Measurements from ENCODE around the gene DOCK1.

The DOCK1 gene

GRCh38 chr10:127179612-127180250 lies 274.5 kb downstream of the DOCK1 start:
- no peak for DNase-seq

- no peak for DNase-seq
Observed at GRCh38 chr10:127182161-127182560, 276.9 kb downstream of the DOCK1 start.

DNA sequence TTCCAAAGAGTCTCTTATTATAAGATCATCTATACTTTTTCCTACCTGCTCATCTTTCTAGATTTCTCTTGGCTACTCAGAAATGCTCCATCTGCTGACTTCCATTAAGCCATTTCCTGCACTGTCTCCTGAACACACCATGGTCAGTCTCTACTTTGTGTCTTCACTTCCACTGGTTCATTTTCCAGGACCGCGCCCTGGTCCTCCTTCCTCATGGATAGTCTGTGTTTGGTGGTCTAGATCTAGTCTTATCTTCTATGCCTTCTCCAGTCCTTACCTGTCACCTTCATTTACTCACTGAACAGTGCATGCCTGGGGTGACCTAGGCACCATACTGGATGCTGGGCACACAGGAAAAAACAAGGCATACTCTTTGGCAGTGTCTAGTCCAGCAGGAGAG lies 279.4 kb downstream of the DOCK1 start:
- DNase-seq = no peak

GRCh38 chr10:127186813-127187212 lies 281.6 kb downstream of the DOCK1 start:
- DNase-seq = no peak

DNA sequence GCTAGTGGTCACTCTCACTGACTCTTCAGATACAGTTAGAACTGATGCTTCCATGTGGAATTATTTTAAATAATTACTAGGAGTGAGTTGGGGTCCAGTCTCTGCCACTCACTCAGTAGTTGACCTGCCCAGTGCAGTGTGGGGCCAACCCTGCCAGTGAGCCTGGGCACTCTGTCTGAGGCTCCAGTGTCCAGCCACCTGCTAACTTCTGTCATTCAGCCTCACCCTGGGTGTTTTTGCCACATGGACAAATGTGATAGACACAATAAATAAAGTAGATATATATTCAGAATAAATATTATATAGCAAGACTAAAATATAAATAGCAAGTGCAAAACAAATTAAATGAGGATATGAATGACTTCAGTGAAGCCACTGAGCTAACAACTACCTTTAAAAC lies 284.0 kb downstream of the DOCK1 start:
- no peak for DNase-seq

DNA sequence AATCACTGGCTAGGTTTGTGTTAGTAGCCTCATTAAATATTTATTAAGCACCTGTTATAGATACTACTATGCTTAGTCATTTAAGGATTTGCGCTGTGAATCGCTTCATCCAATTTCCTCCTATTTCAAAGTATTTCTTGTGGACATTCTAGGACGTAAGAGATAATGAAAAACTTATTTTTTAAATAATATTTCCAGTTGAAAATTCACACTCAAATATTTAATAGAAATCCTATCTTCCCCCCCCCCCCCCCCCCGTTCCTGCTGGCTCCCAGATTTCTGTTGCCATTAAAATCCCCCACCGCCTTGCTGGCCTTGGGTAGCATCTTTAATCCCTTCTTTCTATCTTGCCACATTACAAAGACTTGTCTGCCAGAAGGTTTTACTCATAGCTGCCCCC lies 285.2 kb downstream of the DOCK1 start:
- no peak for DNase-seq

GRCh38 chr10:127193125-127193524 lies 287.9 kb downstream of the DOCK1 start:
- no peak for DNase-seq

GRCh38 chr10:127194111-127194510 lies 288.9 kb downstream of the DOCK1 start:
- DNase-seq = no peak

DNA sequence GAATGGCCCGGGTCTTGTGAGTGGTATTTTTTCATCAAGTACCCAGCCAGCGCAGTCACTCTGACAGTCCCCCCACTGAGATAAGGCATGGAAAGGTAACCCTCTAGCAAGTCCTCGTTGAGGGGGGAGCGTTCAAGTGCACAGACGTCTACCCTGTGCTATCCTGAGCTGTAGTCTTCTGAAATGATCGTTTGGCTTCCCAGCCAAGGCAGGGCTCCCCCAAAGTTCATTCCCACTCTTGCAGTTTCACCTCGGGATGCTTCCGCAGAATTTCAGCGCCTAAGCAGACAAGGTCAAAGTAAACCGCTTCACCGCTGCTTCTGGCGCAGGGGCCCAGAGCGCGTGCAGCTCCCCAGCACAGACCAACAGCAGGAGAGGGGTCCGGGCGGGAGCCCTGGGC lies 289.4 kb downstream of the DOCK1 start:
- no peak for DNase-seq

GRCh38 chr10:127195041-127195506 lies 289.8 kb downstream of the DOCK1 start:
- DNase-seq = no peak

DNA sequence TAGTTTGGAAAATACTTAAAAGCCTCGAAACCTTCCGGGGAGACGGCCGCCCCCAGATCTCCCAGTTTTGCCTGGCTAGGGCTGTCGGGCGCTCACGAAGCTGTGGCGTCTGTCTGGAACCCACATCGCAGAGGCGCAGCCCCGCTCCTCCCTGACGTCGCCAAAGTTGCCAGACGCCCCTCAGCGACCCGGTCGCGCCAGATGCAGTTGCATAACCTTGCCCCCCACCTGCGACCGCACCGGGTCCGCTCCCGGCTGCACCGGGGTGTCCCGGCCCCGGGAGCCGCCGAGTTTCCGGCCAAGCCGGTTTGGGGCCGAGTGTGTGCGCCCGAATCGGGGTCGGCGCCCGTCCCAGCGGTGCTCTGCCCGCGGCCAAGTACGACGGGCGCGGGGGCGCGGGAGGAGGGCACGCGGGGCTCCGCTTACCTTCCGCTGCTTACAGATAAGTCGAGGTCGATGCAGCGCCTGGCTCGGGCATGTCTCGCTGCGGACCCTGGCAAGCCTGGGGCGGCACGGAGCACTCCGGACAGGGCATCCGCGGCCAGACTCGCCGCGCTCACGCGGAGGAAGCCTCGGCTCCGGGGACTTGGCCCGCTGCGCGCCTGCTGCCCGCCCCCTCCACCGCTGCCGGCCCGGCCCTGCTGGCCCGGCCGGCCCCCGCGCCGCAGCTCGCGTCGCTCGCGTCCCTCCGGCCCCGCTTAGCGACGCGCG lies 290.5 kb downstream of the DOCK1 start:
- DNase-seq = no peak

GRCh38 chr10:127196282-127197153 lies 291.3 kb downstream of the DOCK1 start, which contains the start of gene INSYN2A:
TSS of gene INSYN2A (minus strand) at chr10:127196591. CDS start at chr10:127176395, 20,196 bp downstream.
- DNase-seq = peak; percentile 31 to 66 (median 45)

GRCh38 chr10:127197154-127197432 lies 291.9 kb downstream of the DOCK1 start:
- DNase-seq = no peak

GRCh38 chr10:127198307-127198706 lies 293.1 kb downstream of the DOCK1 start:
- no peak for DNase-seq

DNA sequence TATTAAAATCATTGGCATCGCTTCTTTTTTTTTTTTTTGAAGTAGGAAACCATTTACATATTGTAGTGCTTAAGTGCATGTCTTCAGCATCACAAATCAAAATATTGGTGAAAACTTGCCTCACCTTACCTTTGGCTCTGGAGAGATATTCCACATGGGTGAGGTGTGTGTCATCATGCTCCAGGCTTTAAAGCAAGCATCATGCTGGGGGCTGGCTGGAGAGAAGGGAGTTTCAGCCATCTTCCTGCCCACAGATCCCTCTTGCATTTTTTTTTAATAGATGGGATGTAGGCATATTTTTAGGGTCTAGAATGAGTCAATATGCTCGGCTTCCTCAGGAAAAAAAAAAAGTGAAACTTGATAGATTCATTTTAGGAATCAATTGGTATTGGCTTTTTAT lies 293.5 kb downstream of the DOCK1 start:
- no peak for DNase-seq

DNA sequence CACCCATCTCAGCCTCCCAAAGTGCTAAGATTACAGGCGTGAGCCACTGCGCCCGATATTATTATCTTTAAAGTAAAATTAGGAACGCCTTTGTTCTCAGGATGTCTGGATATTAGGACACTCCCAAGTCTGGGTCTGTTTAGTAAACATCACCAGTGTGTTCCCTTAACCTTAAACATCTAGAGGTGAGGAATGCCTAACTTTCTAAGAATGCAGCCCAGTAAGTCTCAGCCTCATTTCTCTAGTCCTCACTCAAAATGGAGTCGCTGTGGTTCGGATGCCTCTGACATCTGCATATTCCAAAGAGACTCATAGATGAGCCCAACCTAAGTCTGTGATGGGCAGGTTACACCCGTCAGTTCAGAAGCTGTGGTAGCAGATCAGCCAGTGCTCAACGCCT lies 295.4 kb downstream of the DOCK1 start:
- DNase-seq = no peak

GRCh38 chr10:127203067-127203466 lies 297.8 kb downstream of the DOCK1 start:
- no peak for DNase-seq

GRCh38 chr10:127207081-127207480 lies 301.9 kb downstream of the DOCK1 start:
- no peak for DNase-seq

- peak in 3 of 4 experiments; percentile 3 to 25 (median 5) for DNase-seq
Observed at GRCh38 chr10:127210936-127211466, 305.8 kb downstream of the DOCK1 start.

DNA sequence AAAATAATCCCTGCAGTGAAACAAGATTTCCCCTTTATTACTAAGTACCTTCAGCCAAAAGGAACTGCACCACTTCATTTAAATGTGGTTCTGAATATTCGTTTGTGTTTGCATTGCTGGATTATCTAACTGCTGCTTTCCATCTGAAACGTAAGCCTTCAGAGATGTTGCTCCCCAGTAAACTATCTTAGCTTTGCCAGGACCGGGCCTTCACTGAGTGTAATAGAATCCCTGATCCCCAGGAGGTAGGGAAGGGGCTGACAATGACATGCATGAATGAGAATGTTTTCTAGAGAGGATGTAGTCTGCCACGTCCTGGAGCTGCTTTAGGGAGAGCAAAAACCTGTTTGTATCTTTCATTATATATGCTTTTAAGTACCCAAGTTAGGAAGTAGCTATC lies 310.6 kb downstream of the DOCK1 start:
- DNase-seq = no peak

GRCh38 chr10:127216274-127216673 lies 311.0 kb downstream of the DOCK1 start:
- DNase-seq = no peak

DNA sequence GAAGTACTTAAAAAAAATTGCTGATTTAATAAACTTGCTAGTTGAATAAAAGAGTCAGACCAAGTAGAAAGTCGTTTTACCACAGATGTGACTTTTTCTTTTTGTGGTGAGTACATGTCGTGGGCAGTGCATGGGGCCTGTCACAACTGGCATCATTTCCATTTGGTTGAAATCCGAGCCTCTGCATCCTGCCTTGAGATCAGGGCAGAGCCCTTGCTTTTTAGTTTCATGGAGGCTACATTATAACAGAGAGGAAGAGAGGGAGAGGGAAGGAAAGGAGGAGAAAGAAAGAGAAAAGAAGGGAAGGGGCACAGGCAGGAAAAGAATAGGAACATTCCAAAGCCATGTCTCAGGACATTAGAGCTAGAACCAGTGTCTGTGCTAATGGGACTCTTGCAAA lies 311.6 kb downstream of the DOCK1 start:
- no peak for DNase-seq

- DNase-seq = no peak
Observed at GRCh38 chr10:127218658-127219057, 313.4 kb downstream of the DOCK1 start.
